Activated CD8-positive, alpha-beta memory T cell treated with anti-CD3 and anti-CD28 coated beads, Interleukin-2, amount 10 ng/mL, durations not matched to agents 7 days and 5 days (primary cell): ENCODE data around the gene FARS2. TPM values are rescaled to one million over a fixed set of nuclear protein-coding genes. Genes with fewer than 3 reads are reported as not detected.

Experiments used
- ATAC-seq: fragments of 150-1000 bp; cut with Tn5 transposase; one replicate; pipeline ENCODE4 v1.10.0; 2021; ENCODE audit warnings: moderate library complexity
- CTCF ChIA-PET: fragments of 350-600 bp; sonication (Branson Sonifier 250); formaldehyde crosslinking; loops from one replicate; lab custom pipeline; 2021; ENCODE audit warnings: antibody characterized with exemption; lab: Charles Lee
- DNase-seq: peaks from one replicate; pipeline ENCODE4 v3.0.0-alpha.2; 2020
- H3K27ac Mint-ChIP-seq: one replicate; pipeline ENCODE4 v1.8.0; 2021; ENCODE audit warnings: mild to moderate bottlenecking, mixed read lengths
- H3K27me3 Mint-ChIP-seq: one replicate; pipeline ENCODE4 v1.8.0; 2021; ENCODE audit warnings: mixed read lengths
- H3K36me3 Mint-ChIP-seq: one replicate; pipeline ENCODE4 v1.8.0; 2021; ENCODE audit warnings: mild to moderate bottlenecking, mixed read lengths
- H3K4me1 Mint-ChIP-seq: one replicate; pipeline ENCODE4 v1.8.0; 2021; ENCODE audit warnings: mixed read lengths
- H3K4me3 Mint-ChIP-seq: one replicate; pipeline ENCODE4 v1.8.0; 2021; ENCODE audit warnings: mild to moderate bottlenecking, moderate library complexity, mixed read lengths
- H3K9me3 Mint-ChIP-seq: one replicate; pipeline ENCODE4 v1.8.0; 2022; ENCODE audit warnings: low read depth, mixed read lengths
- total RNA-seq, 2 experiments: library from RNA; stranded (reverse); gene quantifications; one replicate each; pipeline ENCODE4 v1.2.3, GENCODE V29; 2021

The FARS2 gene
- total RNA-seq, 2 experiments from 2014 or later, result 23.2 to 28.3 TPM

DNA sequence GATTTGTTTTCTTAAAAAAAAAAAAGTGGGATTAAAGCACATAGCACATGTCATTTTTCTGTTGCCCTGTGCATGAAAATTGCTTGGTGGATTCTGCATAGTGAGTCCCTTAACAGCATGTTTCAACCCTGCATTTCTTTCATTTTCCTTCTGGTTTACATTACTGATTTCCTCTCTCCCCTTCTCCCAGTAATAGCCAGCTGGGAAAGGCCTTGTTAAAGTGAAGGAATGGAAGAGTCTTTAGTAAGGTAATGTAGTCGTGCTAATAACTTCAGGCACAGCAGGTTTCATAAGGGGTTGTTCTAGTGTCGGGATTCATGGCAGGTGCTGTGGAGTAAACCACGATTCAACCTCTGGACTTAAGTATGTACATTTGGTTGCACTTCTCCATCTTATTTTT, 202.4 kb downstream of the FARS2 start:
- Mint-ChIP-seq H3K4me3 (no peak overlapping the region), H3K4me1 (peaks cover 4% of the 10 kb centered on the region), H3K27ac (no peak overlapping the region), H3K9me3 (no peaks in the 10 kb centered on the region), H3K27me3 (no peaks in the 10 kb centered on the region), H3K36me3 (peaks cover 1% of the 10 kb centered on the region)
- CTCF ChIA-PET, result no interaction called here
- ATAC-seq (no peak), DNase-seq (no peak)

- peaks cover 4% of the 10 kb centered on the region for H3K4me1 Mint-ChIP-seq
- no peaks in the 10 kb centered on the region for H3K9me3 Mint-ChIP-seq
- H3K27me3 Mint-ChIP-seq, result no peaks in the 10 kb centered on the region
- DNase-seq (no peak), ATAC-seq (no peak)
- no peak overlapping the region for H3K4me3 Mint-ChIP-seq
- H3K36me3 Mint-ChIP-seq, result peaks cover 1% of the 10 kb centered on the region
- H3K27ac Mint-ChIP-seq, result no peak overlapping the region
- CTCF ChIA-PET, result no interaction called here
Measured at GRCh38 chr6:5464099-5464885, 203.0 kb downstream of the FARS2 start.

GRCh38 chr6:5466281-5467136, 205.2 kb downstream of the FARS2 start:
- Mint-ChIP-seq H3K27me3 (no peaks in the 10 kb centered on the region), H3K9me3 (no peaks in the 10 kb centered on the region), H3K27ac (no peak overlapping the region), H3K4me3 (no peak overlapping the region), H3K36me3 (no peaks in the 10 kb centered on the region), H3K4me1 (peaks cover 4% of the 10 kb centered on the region)
- no peak for ATAC-seq
- no peak for DNase-seq
- CTCF ChIA-PET, result no interaction called here

GRCh38 chr6:5468586-5468985, 207.3 kb downstream of the FARS2 start:
- Mint-ChIP-seq H3K36me3 (no peaks in the 10 kb centered on the region), H3K9me3 (no peaks in the 10 kb centered on the region), H3K27ac (no peak overlapping the region), H3K27me3 (no peaks in the 10 kb centered on the region), H3K4me1 (peaks cover 4% of the 10 kb centered on the region), H3K4me3 (no peak overlapping the region)
- CTCF ChIA-PET, result interaction anchor here (0.8 kb wide), 1 partner anchor 664 kb away, joined by 3 read pairs; no protein-coding TSS in a partner anchor
- DNase-seq (no peak), ATAC-seq (no peak)

DNA sequence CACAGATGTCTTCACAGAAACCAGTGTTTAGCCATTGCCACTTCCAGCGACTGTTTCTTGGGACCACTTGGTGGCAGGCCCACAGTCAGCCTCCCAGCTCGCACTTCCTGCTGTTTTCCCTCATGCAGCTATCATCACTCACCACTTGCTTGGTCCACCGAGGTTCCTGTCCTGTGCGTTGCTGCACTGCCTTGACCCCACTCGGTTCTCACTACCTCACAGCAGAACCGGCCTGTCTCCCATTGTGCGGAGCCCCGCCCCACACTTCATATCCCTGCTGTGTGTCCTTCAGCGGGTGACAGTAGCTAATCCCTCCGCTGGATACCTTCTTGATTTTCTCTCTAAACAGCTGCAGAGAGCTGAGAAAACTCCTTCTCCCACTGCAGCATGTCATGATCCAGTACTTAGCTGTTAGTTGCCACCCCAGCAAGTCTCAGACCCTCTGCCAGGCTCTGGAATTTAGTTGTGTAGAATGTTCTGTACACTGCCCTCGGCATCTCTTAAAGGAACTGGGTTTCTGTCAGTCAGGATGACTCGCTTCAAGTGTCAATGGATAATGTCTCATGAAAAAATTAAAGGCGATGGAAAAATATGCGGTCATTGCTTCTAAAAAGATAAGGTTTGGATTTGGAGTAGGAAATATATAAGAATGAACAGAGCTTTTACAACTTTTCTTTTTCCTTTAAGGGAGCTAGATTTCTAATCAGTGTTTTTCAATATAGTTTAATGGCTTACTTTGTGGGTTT, 208.0 kb downstream of the FARS2 start:
- no peaks in the 10 kb centered on the region for H3K36me3 Mint-ChIP-seq
- no peak overlapping the region for H3K4me3 Mint-ChIP-seq
- DNase-seq (no peak), ATAC-seq (no peak)
- no peak overlapping the region for H3K27ac Mint-ChIP-seq
- no peaks in the 10 kb centered on the region for H3K9me3 Mint-ChIP-seq
- CTCF ChIA-PET, result interaction anchor here (0.8 to 1.0 kb wide), 3 partner anchors 9 to 663 kb away, joined by 3 read pairs; no protein-coding TSS in a partner anchor
- no peaks in the 10 kb centered on the region for H3K27me3 Mint-ChIP-seq
- peaks cover 4% of the 10 kb centered on the region for H3K4me1 Mint-ChIP-seq

GRCh38 chr6:5471044-5471443, 209.7 kb downstream of the FARS2 start:
- H3K27ac Mint-ChIP-seq, result no peak overlapping the region
- DNase-seq, result peak; percentile 70
- CTCF ChIA-PET, result interaction anchor here (0.6 to 1.7 kb wide), 20 partner anchors 10 to 1075 kb away, joined by 3 to 6 read pairs (median 4); no protein-coding TSS in a partner anchor
- no peaks in the 10 kb centered on the region for H3K36me3 Mint-ChIP-seq
- no peaks in the 10 kb centered on the region for H3K27me3 Mint-ChIP-seq
- H3K9me3 Mint-ChIP-seq, result no peaks in the 10 kb centered on the region
- no peak overlapping the region for H3K4me3 Mint-ChIP-seq
- peak; percentile 80 for ATAC-seq
- H3K4me1 Mint-ChIP-seq, result peaks cover 4% of the 10 kb centered on the region

DNA sequence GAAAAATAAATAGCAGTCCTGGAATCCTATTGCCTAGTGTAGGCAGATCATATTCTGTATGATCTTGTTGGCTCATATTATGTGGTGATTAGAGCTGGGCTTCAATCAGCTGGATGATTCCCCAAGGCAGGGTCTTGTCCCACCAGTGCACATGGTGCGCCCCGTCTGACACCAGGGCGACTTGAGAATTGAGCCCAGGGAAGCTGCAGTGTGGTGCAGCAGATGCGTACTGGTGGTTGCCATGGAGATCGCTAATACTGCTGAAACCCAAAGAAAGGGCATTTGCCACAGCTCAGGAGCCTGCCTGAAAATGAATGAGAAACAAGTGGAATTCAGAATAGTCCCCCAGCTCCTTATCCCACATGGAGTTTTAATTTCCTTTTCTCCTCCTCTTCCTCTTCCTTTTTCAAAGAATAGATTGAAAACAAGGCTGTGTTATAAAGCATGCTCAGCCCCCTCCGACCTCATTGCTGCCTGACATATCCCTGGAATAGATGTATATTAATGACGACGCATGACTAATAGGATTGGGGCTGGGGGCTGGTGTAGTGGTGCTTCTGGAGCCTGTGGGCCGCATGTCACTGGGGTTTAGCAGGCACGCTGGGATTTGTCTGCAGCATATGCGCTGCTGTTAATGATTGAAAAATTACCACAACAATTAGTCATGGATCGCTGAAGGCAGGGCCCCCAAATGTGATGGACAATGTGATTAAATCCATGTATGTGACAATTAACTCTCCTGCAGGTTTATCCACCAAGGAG, 210.5 kb downstream of the FARS2 start:
- Mint-ChIP-seq H3K4me3 (no peak overlapping the region), H3K36me3 (no peaks in the 10 kb centered on the region), H3K9me3 (no peaks in the 10 kb centered on the region), H3K4me1 (no peaks in the 10 kb centered on the region), H3K27ac (no peak overlapping the region), H3K27me3 (no peaks in the 10 kb centered on the region)
- DNase-seq (no peak), ATAC-seq (no peak)
- CTCF ChIA-PET, result interaction anchor here (0.5 to 1.7 kb wide), 21 partner anchors 10 to 1074 kb away, joined by 3 to 6 read pairs (median 3); no protein-coding TSS in a partner anchor

GRCh38 chr6:5472571-5472970, 211.3 kb downstream of the FARS2 start:
- CTCF ChIA-PET, result no interaction called here
- ATAC-seq, result no peak
- H3K27ac Mint-ChIP-seq, result no peak overlapping the region
- no peaks in the 10 kb centered on the region for H3K9me3 Mint-ChIP-seq
- H3K27me3 Mint-ChIP-seq, result no peaks in the 10 kb centered on the region
- H3K4me1 Mint-ChIP-seq, result no peaks in the 10 kb centered on the region
- DNase-seq, result no peak
- no peaks in the 10 kb centered on the region for H3K36me3 Mint-ChIP-seq
- H3K4me3 Mint-ChIP-seq, result no peak overlapping the region

DNA sequence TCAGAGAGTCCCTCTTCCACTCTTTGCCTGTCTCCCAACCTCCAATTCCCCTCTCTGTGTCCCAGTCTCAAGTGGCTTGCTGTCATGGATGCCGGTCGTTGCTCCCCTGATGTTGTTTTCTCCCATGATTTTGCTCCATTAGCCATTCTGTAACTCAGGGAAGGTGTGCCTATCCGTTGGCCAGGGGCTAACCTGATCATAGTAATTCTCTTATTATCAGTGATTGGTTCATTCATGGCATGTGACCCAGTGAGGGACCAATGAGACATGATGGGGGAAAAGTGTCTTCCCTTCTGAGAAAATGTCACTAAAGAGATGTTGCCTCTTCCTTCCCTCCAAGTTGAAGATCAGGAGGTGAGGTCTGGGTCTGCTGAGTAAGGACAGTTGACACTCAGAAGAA, 214.5 kb downstream of the FARS2 start:
- no peaks in the 10 kb centered on the region for H3K4me1 Mint-ChIP-seq
- DNase-seq (no peak), ATAC-seq (no peak)
- no peaks in the 10 kb centered on the region for H3K9me3 Mint-ChIP-seq
- CTCF ChIA-PET, result no interaction called here
- H3K27me3 Mint-ChIP-seq, result no peaks in the 10 kb centered on the region
- H3K27ac Mint-ChIP-seq, result no peak overlapping the region
- no peaks in the 10 kb centered on the region for H3K36me3 Mint-ChIP-seq
- H3K4me3 Mint-ChIP-seq, result no peak overlapping the region

DNA sequence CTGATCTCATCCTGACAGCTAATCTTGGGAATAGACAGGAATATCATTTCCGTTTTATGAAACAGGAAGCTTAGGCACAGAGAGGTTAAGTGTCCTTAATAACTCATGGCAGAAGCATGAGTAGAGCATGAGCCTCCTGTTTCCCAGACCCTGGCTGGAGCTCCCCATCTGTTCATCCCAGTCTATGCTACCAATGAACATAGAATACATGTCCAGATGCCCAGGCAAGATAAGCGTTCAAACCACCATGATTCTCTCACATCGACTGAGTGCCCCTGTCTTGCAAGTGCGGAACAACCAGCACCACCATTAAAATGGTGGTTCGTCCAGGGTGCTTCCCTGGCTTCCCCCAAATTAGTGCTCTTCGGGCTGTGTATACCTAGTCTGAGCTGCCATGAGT, 217.1 kb downstream of the FARS2 start:
- Mint-ChIP-seq H3K36me3 (no peaks in the 10 kb centered on the region), H3K27ac (no peak overlapping the region), H3K27me3 (no peaks in the 10 kb centered on the region), H3K4me3 (no peak overlapping the region), H3K4me1 (no peaks in the 10 kb centered on the region), H3K9me3 (no peaks in the 10 kb centered on the region)
- DNase-seq (no peak), ATAC-seq (no peak)
- CTCF ChIA-PET, result no interaction called here

GRCh38 chr6:5481033-5481432, 219.7 kb downstream of the FARS2 start:
- no peak overlapping the region for H3K4me3 Mint-ChIP-seq
- no peaks in the 10 kb centered on the region for H3K36me3 Mint-ChIP-seq
- no peaks in the 10 kb centered on the region for H3K4me1 Mint-ChIP-seq
- H3K27ac Mint-ChIP-seq, result no peak overlapping the region
- H3K9me3 Mint-ChIP-seq, result no peaks in the 10 kb centered on the region
- DNase-seq, result no peak
- H3K27me3 Mint-ChIP-seq, result no peaks in the 10 kb centered on the region
- no peak for ATAC-seq
- CTCF ChIA-PET, result interaction anchor here (1.8 kb wide), 1 partner anchor 10 kb away, joined by 6 read pairs; no protein-coding TSS in a partner anchor

DNA sequence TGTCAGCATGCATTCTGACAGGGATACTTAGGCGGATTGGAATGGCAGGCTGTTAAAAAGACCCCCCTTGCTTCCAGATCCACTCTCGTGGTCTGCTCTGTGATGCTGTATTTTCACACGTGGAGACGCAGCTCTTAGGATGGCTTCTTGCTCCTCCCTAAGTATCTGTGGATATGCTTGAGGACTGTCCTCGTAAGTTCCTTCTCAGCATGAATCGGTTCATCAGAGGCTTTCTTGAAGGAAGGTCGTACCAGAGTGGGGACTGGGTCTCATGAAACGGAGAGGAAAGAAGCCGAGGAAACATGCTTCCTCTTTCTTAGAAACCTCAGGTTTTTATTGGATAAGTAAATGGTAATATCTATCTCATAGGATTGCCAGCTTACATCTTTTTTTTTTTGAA, 220.4 kb downstream of the FARS2 start:
- no peaks in the 10 kb centered on the region for H3K9me3 Mint-ChIP-seq

More for the DNA sequence above, 220.4 kb downstream of the FARS2 start:
- no peak for DNase-seq
- no peak overlapping the region for H3K4me3 Mint-ChIP-seq
- H3K36me3 Mint-ChIP-seq, result no peaks in the 10 kb centered on the region
- CTCF ChIA-PET, result interaction anchor here (1.8 kb wide), 1 partner anchor 11 kb away, joined by 6 read pairs; no protein-coding TSS in a partner anchor
- no peaks in the 10 kb centered on the region for H3K27me3 Mint-ChIP-seq
- no peak overlapping the region for H3K27ac Mint-ChIP-seq
- peaks cover 4% of the 10 kb centered on the region for H3K4me1 Mint-ChIP-seq
- ATAC-seq, result no peak
